HG03175 (cell line): ENCODE data around the gene GLMN.
"Not testable (repeated sequence)": the region's sequence is repeated elsewhere in the genome, so short reads cannot be mapped to it uniquely, and the experiment has no call there.

Source experiments
- ATAC-seq: cut with Tn5 transposase; IDR thresholded peaks from one replicate; pipeline ENCODE4 v1.9.1; 2021; ENCODE audit warnings: mild to moderate bottlenecking, moderate library complexity; ENCODE audit not compliant: unreplicated experiment

The GLMN gene

DNA sequence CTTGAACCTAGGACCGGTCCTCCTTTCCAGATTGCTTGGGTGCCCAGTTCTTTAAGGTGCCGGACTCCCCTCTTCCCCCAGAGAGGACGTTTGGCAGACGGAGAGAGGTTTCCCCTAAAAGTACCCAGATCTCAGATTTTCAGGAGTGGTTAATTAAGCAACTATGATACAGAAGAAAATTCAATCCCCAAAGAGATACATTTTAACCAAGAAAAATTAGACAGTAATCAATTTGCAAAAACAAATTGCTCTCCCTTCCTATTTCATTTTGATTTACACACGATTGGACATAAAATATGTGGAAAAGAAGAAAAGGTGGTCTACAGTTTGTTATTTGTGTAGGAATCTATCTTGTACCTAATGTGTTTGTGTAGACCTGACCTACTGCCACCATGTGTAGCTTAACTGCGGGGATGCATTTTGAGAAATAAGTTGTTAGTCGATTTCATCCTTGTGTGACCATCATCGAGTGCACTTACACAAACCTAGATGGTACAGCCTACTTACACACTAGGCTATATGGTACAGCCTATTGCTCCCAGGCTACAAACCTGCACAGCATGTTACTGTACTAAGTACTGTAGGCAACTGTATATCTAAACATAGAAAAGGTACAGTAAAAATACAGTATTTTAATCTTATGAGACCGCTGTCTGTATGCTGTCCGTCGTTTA lies 827 bp upstream of the GLMN start:
- no peak for ATAC-seq

DNA sequence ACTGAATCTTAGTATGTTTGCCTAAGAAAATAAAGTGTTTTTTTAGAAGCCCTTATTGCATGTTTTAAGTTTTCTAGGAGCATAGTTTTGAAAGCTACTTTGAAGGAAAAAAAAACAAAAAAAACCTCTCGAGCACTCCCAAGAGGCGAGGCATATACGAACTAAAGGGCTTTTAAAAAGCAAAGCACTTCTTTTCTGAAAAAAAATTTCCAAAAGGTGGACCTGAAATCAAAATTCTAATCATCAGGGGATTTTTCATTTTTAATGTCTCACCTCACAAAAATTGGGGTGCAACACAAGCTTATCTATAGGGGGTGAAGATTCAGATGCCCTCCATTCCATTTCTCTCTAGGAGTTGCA lies 594 bp downstream of the GLMN start:
- no peak for ATAC-seq

- peak; percentile 42 for ATAC-seq
Measured at GRCh38 chr1:92291372-92291999, 7.3 kb downstream of the GLMN start.

- not testable (repeated sequence) for ATAC-seq
Measured at GRCh38 chr1:92281411-92281810, 17.4 kb downstream of the GLMN start.

DNA sequence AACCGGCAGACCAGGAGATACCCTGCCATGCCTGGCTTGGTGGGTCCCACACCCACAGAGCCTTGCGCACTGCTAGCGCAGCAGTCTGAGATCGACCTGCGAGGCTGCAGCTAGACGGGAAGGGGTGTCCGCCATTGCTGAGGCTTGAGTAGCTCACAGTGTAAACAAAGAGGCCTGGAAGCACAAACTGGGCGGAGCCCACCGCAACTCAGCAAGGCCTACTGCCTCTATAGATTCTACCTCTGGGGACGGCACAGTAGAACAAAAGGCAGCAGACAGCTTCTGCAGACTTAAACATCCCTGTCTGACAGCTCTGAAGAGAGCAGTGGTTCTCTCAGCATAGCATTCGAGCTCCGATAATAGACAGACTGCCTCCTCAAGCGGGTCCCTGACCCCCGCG lies 19.0 kb downstream of the GLMN start:
- not testable (repeated sequence) for ATAC-seq

- no peak for ATAC-seq
Measured at GRCh38 chr1:92277105-92277723, 21.6 kb downstream of the GLMN start.

DNA sequence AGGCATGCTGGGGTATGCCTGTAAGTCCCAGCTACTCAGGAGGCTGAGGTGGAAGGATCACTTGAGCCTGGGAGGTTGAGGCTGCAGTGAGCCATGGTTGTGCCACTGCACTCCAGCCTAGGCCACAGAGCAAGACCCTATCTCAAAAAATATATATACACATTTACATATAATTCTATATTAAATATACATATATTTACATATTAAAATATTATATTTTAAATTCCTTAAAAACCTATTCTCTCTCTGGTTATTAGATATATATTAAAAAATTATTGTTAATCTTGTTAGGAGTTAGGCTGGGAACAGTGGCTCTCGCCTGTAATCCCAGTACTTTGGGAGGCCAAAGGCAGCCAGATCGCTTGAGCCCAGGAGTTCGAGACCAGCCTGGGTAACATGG lies 22.7 kb downstream of the GLMN start:
- ATAC-seq: no peak

GRCh38 chr1:92274939-92275338 lies 23.8 kb downstream of the GLMN start:
- no peak for ATAC-seq

DNA sequence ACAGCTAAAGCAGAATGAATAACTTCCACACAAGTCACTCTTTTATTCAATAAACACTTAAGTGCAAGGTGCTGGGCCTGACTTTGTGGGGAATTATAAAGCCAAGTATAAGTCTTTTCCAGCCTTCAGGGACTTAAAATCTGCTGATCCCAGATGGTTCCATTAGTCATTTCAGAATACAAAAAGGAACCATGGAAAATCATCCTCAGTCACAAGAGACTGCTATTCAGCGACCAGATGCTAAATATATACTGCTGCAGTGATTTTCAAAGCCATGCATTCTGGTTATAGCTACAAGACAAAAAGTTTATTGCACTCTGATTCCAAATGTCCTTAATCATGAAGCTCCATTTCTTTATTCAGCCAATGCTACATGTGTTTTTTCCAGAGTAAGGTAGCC lies 25.7 kb downstream of the GLMN start:
- ATAC-seq: no peak

DNA sequence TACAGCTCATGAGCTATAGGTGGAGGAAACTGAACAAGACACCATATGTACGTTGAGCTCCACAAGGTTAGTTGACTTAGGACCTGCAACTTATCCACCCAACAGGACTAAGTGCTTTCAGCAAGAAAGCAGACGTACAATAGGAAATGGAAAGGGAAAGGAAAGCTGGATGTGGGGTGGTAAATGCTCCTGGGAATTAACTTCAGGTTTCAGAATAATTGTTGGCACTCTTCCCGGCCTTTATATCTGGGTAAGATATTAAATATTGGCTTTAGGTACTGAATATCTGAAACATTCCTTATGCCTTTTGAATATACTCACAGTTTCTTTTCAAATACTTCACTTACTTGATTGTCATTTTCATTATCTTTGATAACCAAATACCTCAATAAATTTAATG lies 36.3 kb downstream of the GLMN start:
- ATAC-seq: no peak

GRCh38 chr1:92259350-92259749 lies 39.4 kb downstream of the GLMN start:
- ATAC-seq: no peak

GRCh38 chr1:92254714-92255113 lies 44.1 kb downstream of the GLMN start:
- ATAC-seq: not testable (repeated sequence)

GRCh38 chr1:92244376-92244775 lies 54.4 kb downstream of the GLMN start:
- no peak for ATAC-seq

- no peak for ATAC-seq
Measured at GRCh38 chr1:92240034-92240433, 58.8 kb downstream of the GLMN start.

DNA sequence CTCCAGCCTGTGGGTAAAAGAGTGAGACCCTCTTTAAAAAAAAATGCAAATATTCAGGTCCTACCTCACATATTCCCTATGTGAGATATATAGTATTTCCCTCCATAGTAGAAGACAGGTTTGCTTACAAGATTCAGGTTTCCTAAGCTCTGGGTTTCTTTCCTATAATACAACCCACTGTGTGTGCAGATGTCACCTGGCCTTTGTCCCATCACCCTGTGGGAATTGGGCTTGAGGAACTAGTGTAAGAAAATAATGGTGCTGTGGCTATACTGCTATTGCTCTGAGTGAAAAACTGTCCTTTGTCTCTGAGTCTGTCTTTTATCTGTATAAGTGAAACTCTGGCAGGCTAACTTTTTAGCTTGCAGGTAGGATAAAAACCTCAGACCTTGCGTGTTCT lies 68.1 kb downstream of the GLMN start:
- ATAC-seq: no peak

GRCh38 chr1:92228401-92228800 lies 70.4 kb downstream of the GLMN start:
- ATAC-seq: no peak

DNA sequence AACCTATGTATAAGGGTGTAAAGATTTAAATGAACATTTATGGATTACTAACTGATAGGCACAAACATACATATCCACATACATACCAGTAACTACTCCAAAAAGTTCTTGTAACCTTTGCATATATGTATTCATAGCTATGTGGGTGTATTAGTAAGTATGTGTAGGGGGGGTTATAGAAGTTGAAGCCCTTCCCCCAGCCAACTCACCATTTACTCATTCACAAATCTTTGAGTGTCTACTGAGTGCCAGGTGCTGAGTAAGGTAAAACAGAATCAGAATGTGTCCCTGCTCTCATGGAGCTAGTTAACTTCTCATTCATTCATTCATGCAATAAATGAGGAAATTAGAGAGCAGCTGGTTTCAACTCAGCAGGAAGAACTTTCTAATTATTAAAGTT lies 79.8 kb downstream of the GLMN start:
- ATAC-seq: no peak

DNA sequence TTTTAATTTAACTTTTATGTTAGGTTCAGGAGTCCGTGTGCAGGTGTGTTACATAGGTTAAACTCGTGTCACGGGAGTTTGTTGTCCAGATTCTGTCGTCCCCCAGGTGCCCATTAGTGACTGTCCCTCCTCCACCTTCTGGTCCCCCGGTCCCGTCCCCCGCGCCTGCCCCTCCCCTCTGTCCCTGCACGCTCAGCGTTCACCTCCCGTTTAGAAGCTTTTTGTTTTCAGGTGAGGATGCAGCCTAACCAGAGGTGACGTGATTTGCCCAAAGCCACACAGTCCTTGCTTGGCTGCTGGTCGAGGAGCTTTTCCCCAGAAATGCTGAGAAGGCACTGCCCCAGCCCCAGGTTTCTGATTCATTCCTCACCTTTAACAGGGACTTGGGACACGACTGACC lies 80.2 kb downstream of the GLMN start:
- no peak for ATAC-seq

DNA sequence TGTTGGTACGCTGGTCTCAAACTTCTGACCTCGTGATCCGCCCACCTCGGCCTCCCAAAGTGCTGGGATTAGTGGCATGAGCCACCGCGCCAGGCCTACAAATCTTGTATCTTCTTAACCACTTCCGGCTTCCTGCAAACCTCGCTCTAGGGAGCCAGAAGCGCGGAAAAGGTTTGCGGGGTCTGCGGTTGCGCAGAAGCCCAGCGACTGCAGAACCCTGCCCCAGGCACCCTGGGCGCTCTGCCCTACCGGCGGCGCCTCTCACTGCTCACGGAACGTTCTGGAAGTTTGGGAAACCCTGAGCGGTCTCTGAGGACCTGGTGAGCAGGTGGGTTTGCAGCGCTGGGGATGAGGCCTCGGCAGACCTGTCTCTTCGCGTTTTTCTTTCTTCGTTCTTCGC lies 81.1 kb downstream of the GLMN start, which contains the start of gene C1orf146:
Gene C1orf146 (plus strand): TSS at position 195 of the 400 bp plus-strand sequence. CDS start 13,506 bp downstream, outside the sequence.
- ATAC-seq: no peak

DNA sequence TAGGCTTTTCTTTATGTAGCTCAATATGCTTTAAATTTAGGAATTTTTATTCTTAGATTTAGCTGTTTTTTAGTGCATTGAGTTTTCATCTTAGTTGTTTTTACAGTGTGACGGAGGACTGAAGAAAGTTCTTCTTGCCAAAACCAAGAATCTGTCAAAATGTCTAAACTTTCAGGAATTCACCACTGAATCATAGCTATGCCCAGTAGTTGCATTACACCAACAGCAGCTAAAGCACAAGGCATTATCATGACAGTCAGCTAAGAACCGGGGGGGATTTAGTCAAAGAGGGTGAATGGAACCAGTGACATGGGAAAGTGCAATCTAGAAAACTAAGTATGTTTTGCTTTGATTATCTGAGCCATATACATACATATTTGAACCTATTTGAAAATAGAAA lies 87.6 kb downstream of the GLMN start:
- ATAC-seq: no peak

DNA sequence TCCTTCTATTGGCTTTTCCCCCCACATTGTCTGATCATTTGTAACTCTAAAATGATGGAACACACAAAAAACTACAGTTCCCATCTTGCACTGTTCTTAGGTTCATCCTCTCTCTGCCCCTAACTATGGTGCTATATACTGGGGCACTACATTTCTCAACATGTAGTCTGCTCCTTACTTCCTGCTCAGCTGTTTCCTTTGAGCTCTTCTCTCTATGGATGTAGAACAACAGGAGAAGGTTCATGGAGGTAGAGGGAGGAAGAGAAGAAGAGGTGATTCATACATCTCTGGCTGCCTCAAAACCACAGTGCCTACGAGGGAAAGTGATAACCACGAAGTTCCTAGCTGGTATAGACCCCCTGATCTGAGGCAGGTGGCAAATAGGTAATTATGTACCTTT lies 88.1 kb downstream of the GLMN start:
- ATAC-seq: no peak

DNA sequence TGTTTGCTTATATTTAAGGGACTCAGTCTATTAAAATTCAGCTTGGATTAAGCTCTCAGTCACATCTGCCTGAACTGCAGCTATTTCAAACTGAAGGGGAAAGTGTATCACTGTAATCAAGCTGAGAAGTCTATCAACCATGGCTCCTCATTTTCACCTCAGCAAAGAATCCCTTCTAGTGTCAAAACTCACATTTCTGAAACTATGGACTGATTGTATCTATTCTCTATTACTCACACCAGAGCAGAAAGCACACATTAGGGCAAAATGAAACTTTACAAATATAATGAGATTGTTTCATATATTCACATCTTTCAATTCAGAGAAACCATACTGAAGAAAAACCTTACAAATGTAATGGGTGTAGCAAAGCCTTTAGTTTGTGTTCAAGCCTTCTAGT lies 95.7 kb downstream of the GLMN start:
- ATAC-seq: no peak
